DOHH2 (cell line): Measurements from ENCODE around the gene NIN.

Source experiments
- EZH2phosphoT487 ChIP-seq: fragments of 200-600 bp; sonication (generic); IDR thresholded peaks from 2 replicates; pipeline ENCODE4 v1.6.1; 2017; ENCODE audit warnings: borderline replicate concordance, mild to moderate bottlenecking, antibody characterized with exemption, low read length, moderate library complexity, mixed read lengths
- TF ChIP-seq, protein P1 (sequence below): fragments of 200-600 bp; sonication (generic); IDR thresholded peaks from one replicate; pipeline ENCODE4 v1.5.1; 2014; ENCODE audit warnings: antibody characterized with exemption, mild to moderate bottlenecking, low read depth, low read length; ENCODE audit not compliant: poor library complexity, severe bottlenecking

DNA sequence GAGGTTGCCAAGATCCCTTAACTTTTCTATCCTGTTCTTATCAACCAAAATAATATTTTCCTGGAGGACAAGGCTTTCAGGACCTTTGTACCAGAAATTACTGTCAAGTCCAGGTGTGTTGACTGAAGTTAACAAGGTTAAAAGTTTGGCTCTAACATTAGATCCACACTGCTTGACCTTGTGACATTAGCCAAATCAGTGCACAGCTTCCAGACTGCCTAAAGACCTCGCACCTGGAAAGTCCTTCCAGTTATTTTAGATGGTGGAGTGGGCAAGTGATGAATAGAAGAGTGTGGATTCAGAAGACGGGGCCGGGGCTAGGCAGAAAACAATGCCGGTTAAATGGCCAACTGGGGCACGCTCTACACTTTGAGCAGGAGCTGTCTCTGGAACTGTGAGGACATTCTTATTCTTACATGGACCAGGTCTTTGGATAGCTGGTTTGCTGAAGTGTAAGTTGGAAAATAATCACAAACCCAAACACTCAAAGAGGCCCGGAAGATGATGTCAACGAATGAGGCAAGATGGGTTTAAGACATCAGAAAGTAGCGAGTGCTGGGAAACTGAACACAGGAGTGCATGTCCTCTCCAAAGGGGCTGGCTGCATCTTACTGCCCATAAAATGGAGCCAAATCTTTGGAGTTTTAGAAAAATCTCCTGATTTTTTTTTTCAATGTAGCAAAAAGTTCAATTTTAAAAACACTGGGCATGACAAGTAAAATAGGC lies 56.3 kb downstream of the NIN start:
- TF ChIP-seq, protein P1, sequence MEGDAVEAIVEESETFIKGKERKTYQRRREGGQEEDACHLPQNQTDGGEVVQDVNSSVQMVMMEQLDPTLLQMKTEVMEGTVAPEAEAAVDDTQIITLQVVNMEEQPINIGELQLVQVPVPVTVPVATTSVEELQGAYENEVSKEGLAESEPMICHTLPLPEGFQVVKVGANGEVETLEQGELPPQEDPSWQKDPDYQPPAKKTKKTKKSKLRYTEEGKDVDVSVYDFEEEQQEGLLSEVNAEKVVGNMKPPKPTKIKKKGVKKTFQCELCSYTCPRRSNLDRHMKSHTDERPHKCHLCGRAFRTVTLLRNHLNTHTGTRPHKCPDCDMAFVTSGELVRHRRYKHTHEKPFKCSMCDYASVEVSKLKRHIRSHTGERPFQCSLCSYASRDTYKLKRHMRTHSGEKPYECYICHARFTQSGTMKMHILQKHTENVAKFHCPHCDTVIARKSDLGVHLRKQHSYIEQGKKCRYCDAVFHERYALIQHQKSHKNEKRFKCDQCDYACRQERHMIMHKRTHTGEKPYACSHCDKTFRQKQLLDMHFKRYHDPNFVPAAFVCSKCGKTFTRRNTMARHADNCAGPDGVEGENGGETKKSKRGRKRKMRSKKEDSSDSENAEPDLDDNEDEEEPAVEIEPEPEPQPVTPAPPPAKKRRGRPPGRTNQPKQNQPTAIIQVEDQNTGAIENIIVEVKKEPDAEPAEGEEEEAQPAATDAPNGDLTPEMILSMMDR = no peak
- TF ChIP-seq EZH2phosphoT487 = no peak
